ENCODE measurements around the gene NKAIN2.

The NKAIN2 gene

DNA sequence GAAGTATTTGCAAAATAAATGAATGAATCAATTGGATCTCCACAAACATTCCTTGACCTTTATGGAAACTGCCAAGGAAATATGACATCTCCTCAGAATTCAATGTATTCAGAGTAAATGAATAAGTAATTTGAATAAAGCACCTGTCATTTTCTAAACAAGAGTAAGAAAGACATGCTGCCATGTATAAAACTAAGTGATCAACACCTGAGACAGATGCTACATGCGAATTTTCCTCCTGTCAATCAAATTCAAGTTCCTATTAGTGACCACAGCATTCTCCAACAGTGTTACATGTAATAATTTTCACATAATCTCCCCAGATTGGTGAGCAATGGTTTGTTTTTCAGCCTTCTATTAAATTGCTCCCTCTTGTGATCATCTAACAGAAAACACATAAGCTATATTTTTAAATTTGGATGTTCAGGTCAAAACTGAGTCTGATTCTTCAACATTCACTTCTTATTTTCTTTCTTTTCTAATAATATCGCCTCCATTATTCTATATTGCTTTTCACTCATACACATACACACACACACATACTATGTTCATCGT is 995.4 kb downstream of the NKAIN2 start:
- TF ChIP-seq, protein P1, sequence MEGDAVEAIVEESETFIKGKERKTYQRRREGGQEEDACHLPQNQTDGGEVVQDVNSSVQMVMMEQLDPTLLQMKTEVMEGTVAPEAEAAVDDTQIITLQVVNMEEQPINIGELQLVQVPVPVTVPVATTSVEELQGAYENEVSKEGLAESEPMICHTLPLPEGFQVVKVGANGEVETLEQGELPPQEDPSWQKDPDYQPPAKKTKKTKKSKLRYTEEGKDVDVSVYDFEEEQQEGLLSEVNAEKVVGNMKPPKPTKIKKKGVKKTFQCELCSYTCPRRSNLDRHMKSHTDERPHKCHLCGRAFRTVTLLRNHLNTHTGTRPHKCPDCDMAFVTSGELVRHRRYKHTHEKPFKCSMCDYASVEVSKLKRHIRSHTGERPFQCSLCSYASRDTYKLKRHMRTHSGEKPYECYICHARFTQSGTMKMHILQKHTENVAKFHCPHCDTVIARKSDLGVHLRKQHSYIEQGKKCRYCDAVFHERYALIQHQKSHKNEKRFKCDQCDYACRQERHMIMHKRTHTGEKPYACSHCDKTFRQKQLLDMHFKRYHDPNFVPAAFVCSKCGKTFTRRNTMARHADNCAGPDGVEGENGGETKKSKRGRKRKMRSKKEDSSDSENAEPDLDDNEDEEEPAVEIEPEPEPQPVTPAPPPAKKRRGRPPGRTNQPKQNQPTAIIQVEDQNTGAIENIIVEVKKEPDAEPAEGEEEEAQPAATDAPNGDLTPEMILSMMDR (IDR thresholded peaks at IDR 0.05; ENCODE audit: low read depth, low read length, missing control alignments): no peak
- H3K4me3 ChIP-seq (ENCODE audit: low read depth, low read length): no peak overlapping the region
- no peak for DNase-seq (ENCODE audit: low read depth)

DNA sequence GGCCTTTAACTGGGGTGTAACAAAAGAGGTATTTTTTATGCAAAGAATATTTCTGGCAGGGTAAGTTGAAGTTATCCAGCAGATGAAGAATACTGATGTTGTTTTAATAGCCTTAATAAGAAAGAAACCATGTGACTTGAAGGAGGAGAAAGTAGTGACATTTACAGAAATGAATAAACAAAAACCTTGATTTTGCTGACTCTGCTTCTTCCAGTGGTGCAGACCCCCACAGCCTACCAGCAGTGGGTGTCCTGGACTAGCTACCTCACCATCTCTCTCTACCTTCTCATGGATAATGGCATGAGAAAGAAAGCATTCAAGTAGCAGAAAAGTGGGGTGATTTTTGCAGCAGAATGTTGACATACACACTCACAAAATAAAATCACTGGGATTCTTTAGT is 996.0 kb downstream of the NKAIN2 start:
- TF ChIP-seq, protein P1 (IDR thresholded peaks at IDR 0.05; ENCODE audit: low read depth, low read length, missing control alignments): no peak
- no peak overlapping the region for H3K4me3 ChIP-seq (ENCODE audit: low read depth, low read length)
- no peak for DNase-seq (ENCODE audit: low read depth)

DNA sequence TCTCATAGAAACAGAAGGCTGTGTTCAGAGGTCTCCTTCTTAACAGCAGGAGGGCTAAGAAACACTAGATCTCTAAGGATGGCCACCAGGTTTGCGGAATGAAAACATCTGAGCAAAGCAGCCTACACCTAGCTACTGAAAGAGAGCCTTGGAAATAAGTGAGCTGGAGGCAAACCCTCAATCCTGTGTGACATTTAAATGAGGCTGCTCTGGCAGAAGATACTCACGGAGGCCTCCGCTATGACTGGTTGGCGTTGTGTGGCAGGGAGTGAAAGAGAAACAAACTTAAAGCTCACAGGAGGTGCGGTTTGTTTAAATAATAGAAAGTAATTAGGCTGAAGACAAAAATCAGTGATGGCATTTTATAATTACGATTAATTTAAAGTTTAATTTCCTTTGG is 996.6 kb downstream of the NKAIN2 start:
- H3K4me3 ChIP-seq (ENCODE audit: low read depth, low read length): no peak overlapping the region
- TF ChIP-seq, protein P1 (IDR thresholded peaks at IDR 0.05; ENCODE audit: low read depth, low read length, missing control alignments): no peak
- no peak for DNase-seq (ENCODE audit: low read depth)

DNA sequence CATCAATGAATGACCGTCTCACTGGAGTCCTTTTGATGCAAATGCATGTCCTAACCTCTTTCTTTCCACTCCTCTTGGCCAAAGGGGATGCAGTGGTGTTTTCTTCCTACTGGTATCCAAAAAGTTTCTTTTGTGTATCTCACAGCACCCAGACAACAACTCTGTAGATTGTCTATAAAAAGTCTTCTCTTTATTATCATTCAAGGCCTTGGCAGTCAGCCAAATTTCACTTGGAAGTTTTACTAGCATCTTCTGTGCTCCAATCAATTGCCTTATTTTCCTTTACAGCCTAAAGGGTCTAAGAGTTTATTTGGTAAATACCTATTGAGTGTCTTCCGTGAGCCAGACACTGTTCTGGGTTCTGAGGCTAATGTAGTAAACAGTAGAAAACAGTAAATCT is 1008.4 kb downstream of the NKAIN2 start:
- TF ChIP-seq, protein P1 (IDR thresholded peaks at IDR 0.05; ENCODE audit: low read depth, low read length, missing control alignments): no peak
- no peak for DNase-seq (ENCODE audit: low read depth)
- H3K4me3 ChIP-seq (ENCODE audit: low read depth, low read length): no peak overlapping the region

DNA sequence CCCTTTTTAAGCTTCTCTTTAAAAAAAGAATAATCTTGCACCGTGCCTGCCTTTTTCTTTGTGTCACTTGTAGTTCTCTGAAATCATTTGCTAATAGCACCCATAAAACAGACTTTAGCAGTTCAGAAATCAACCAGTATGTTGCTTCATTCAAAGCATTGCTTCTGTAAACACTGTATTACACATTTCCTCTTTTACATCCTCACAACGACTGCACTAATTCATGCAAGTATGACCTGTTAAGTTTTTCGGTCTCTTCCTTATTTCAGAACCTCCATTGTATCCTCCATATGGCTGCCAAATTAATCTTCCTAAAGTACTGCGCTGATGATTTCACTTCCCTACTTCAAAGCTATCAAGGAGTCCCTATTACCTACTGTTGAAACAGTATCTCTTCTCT is 1015.7 kb downstream of the NKAIN2 start:
- no peak for DNase-seq (ENCODE audit: low read depth)
- TF ChIP-seq, protein P1 (IDR thresholded peaks at IDR 0.05; ENCODE audit: low read depth, low read length, missing control alignments): no peak
- no peak overlapping the region for H3K4me3 ChIP-seq (ENCODE audit: low read depth, low read length)

DNA sequence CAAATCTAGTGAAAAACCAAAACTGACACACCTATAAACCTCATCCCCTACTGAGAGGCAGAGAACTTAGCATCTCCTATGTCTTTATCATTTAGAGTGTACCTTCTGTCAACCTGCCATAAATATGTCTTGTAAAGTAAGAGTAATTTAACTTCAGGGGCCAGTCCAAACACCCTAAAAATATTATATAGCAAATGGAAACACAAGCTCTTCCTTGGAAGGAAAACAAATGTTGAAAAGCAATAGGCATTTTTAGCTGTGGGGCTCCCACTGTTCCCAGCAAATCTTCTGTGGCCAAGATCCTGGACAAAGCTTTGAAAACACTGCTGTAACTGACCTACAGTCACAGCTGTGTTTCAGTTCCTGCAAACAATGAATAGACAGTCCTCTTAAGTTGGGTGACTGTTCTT is 1018.5 kb downstream of the NKAIN2 start:
- TF ChIP-seq, protein P1 (IDR thresholded peaks at IDR 0.05; ENCODE audit: low read depth, low read length, missing control alignments): no peak
- H3K4me3 ChIP-seq (ENCODE audit: low read depth, low read length): no peak overlapping the region
- DNase-seq (ENCODE audit: low read depth): no peak

DNA sequence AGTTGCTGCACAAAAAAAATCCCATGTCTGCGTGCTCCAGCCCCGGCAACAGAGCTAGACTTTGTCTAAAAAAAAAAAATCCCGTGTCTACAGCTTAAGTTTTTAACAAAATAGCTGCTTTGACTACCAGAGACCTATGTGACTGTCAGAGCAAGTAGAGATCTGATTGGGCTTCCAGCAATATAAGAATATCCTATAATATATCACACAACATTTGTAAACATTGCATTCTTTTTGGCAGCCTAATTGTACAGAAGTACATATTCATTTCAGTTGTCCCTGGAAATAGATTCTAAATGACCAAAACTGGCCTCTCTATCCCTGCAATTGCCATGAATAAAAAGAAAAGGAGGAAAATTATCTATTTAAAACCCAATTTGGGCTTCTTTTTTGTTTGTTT is 1019.1 kb downstream of the NKAIN2 start:
- TF ChIP-seq, protein P1 (IDR thresholded peaks at IDR 0.05; ENCODE audit: low read depth, low read length, missing control alignments): no peak
- H3K4me3 ChIP-seq (ENCODE audit: low read depth, low read length): no peak overlapping the region
- DNase-seq (ENCODE audit: low read depth): no peak
